RWPE1 (cell line): ENCODE data around the gene NPTX1.

ENCODE experiments used
- CTCF ChIA-PET: fragments of 350-600 bp; sonication (Branson Sonifier 250); formaldehyde crosslinking; extraction: SDS; loops from one replicate; lab custom pipeline; 2021; lab: Yijun Ruan, JAX
- POLR2A ChIA-PET: fragments of 400-600 bp; formaldehyde crosslinking; extraction: SDS; loops from one replicate; lab custom pipeline; 2020; ENCODE audit warnings: antibody characterized with exemption; ENCODE audit not compliant: low non-redundant PET; lab: Yijun Ruan, JAX
- DNase-seq: peaks from one replicate; pipeline ENCODE4 v3.0.0; 2012; ENCODE audit warnings: low spot score
- H3K27ac ChIP-seq: fragments of 450-650 bp; 2 replicates; pipeline ENCODE4 v1.5.1; 2017
- CTCF ChIP-seq: fragments of 450-650 bp; conservative IDR thresholded peaks from 2 replicates; pipeline ENCODE4 v1.5.1; 2017; ENCODE audit warnings: low read depth, mild to moderate bottlenecking

The NPTX1 gene

DNA sequence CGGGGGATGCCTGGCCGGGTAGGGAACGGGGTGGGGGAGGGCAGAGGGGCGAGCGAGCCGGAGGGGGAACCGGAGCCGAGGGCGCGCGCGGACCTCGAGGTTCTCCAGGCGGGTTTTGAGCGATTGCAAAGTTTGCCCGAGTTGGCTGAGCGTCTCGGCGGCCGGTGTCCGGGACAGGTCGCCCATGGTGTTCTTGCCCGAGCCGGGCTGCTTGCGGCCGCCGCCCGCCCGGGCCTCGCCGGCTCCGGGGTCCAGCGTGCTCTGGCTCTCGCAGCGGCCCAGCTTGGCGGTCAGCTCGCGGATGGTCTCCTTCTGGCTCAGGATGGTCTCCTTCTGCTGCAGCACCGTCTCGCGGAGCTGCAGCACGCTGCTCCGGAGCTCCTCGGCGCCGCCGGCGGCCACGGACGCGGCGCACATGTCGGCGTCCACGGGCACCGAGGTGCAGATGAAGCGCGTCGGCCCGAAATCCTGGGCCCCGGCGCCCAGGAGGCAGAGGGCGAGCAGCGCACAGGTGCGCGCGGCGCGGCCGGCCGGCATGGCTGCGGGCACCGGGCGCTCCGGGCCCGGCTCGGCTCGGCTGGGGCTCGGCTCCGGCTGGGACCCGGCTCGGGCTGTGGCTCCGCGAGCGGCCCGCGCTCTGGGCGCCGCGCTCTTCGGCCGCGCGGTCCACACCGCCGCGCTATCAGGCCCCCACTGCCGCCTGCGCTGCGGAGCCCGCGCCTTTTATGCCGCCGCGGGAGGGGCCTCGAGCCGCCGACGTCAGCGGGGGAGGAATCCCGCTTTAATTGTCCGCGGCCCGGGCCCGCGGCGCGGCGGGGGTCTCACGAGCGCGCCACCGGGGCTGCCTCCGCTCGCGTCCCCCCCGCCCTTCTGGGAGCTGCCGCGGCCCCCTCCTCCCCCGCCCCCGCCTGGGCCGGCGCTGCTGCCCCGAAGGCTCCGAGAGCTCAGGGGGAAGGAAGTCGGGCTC, at the start of gene NPTX1:
Gene NPTX1 (minus strand): TSS at position 698 of the 967 bp plus-strand sequence. CDS start 161 bp downstream, at position 537.
- H3K27ac ChIP-seq: no peak within 1 kb of the TSS
- CTCF ChIA-PET: interaction anchor here (0.5 to 0.9 kb wide), 2 partner anchors 19 to 27 kb away, joined by 4 to 6 read pairs; no protein-coding TSS in a partner anchor
- POLR2A ChIA-PET: interaction anchor here (1.2 kb wide), 1 partner anchor 22 kb away, joined by 3 read pairs; no protein-coding TSS in a partner anchor
- DNase-seq: peak; percentile 44
- TF ChIP-seq CTCF: no peak

DNA sequence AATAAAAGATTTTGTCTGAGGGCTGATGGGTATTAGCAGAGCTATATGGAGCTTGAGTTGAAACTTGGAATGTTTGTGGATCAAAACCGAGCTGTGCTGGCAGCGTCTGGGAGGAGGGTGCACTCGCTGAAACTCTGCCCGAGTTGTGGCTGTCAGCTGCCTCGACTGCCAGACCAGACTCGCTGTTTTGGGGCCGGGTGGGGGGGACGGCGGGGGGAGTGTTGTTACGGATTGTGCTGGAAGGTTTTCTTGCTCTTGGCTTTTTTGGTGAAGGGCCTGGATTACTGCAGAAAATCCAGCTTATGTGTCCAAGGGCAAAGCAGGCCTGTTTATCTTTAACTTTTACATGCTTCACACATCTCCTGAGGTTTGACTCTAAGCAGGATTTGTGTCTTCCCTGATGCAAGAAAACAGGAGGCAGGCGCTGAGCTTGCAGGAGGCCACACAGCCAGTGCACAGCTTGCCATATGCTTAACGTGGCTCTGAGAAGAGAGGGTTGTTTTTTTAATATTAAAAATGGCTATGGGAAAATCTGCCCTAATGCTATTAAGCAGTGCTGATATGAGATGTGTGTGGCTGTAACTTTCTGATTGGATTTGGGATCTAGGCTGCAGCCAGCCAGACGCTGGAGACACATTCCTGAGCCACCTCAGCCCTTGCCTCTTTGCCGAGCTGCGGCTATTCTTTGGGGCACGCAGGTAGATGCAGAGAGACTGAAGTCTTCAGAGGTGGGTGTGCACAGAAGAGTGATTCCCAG, 47.7 kb upstream of the NPTX1 start:
- ChIA-PET CTCF (no interaction called here), POLR2A (no interaction called here)
- no peak for DNase-seq
- TF ChIP-seq CTCF: no peak
- H3K27ac ChIP-seq: no peak overlapping the region

GRCh38 chr17:80523054-80523744, 46.8 kb upstream of the NPTX1 start:
- DNase-seq: no peak
- POLR2A ChIA-PET: no interaction called here
- no peak for TF ChIP-seq CTCF
- CTCF ChIA-PET: no interaction called here
- no peak overlapping the region for H3K27ac ChIP-seq

DNA sequence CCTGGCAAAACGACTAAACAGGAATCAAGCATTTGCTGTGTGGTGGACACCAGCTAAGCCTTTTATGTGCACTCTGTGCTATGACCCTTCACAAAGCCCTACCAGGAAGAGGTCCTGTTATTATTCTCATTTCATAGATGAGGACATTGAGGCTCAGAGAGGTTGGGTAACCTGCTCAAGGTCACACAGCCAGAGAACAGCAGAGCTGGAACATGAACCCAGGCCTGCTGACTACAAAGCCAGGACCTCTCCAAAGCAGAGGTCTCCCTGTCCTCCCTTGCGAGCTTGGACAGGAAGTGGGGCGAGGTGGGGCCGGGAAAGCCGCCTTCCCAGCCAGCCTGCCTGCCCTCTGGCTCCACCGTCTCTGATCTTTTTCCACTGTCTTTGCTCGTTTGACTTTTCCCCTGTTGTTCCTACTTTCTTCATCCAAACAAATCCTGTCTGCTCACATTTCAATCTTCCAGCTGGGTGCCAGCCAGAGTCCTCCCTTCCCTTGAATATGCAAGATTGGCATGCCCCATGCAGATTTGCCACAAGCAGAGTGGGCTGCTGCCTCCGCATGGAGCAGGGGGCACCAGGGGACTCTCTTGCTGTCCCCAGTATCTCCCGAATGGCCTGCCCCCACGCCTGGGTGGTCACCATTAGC, 44.5 kb upstream of the NPTX1 start:
- H3K27ac ChIP-seq: no peak overlapping the region
- DNase-seq: no peak
- POLR2A ChIA-PET: no interaction called here
- no peak for TF ChIP-seq CTCF
- CTCF ChIA-PET: interaction anchor here (0.6 to 0.8 kb wide), 2 partner anchors 54 to 73 kb away, joined by 5 to 6 read pairs; no protein-coding TSS in a partner anchor

GRCh38 chr17:80519091-80519781, 42.8 kb upstream of the NPTX1 start:
- CTCF ChIA-PET: no interaction called here
- no peak for DNase-seq
- POLR2A ChIA-PET: no interaction called here
- TF ChIP-seq CTCF: no peak
- no peak overlapping the region for H3K27ac ChIP-seq
